NCI-H226 (cell line): ENCODE data around the gene WDR27.
"Not testable (repeated sequence)": the region's sequence is repeated elsewhere in the genome, so short reads cannot be mapped to it uniquely, and the experiment has no call there.

Experiments used
- DNase-seq: peaks from one replicate; pipeline ENCODE4 v3.0.0-alpha.2; 2015

Gene WDR27

GRCh38 chr6:169659820-169660610, 41.8 kb downstream of the WDR27 start:
- DNase-seq, result no peak

- DNase-seq, result no peak
Measured at GRCh38 chr6:169657284-169657610, 44.6 kb downstream of the WDR27 start.

- no peak for DNase-seq
Measured at GRCh38 chr6:169656546-169657283, 45.1 kb downstream of the WDR27 start.

GRCh38 chr6:169654598-169655391, 47.0 kb downstream of the WDR27 start:
- peak; percentile 30 for DNase-seq

- no peak for DNase-seq
Measured at GRCh38 chr6:169653691-169654090, 48.1 kb downstream of the WDR27 start.

GRCh38 chr6:169652896-169653295, 48.9 kb downstream of the WDR27 start:
- DNase-seq, result no peak

DNA sequence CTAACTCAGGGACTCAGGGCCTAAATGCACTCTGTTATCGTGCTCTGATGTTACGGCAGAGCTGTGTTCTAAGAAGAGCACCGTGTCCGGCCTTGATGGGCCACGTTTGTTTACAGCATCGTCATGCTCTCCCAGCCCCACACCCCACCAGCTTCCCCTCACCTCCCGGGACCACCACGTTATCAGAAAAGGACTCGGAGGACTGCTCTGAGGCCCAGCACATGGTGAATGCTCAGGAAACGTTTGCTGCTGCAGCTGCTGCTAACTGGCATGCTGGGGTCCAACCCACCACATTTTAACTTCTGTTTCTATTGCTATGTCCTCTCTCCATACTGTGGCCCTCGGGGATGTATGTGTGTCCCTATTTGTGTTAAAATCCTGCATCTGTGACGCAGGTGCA, 50.3 kb downstream of the WDR27 start:
- no peak for DNase-seq

GRCh38 chr6:169650959-169651292, 50.9 kb downstream of the WDR27 start:
- no peak for DNase-seq

- no peak for DNase-seq
Measured at GRCh38 chr6:169650241-169650958, 51.4 kb downstream of the WDR27 start.

DNA sequence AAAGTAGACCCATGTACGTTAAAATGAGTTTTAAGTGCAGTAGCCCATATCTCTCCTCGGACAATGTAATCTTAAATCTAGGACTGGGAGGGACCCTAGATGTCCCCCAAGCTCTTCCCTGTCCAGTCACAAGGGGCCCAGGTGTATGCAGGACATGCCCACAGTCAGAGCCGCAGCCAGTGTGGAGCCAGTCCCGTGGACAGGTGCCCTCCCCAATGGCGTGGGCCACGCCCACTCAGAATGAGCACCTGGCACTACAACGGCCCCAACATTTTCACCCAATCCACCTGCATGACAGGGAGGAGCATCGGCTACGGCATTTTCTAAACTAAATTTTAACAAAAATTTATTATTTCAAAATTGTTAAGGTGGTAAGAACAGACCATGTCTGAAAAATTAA, 53.2 kb downstream of the WDR27 start:
- DNase-seq, result no peak

GRCh38 chr6:169648092-169648491, 53.7 kb downstream of the WDR27 start:
- no peak for DNase-seq

- no peak for DNase-seq
Measured at GRCh38 chr6:169647637-169648036, 54.2 kb downstream of the WDR27 start.

DNA sequence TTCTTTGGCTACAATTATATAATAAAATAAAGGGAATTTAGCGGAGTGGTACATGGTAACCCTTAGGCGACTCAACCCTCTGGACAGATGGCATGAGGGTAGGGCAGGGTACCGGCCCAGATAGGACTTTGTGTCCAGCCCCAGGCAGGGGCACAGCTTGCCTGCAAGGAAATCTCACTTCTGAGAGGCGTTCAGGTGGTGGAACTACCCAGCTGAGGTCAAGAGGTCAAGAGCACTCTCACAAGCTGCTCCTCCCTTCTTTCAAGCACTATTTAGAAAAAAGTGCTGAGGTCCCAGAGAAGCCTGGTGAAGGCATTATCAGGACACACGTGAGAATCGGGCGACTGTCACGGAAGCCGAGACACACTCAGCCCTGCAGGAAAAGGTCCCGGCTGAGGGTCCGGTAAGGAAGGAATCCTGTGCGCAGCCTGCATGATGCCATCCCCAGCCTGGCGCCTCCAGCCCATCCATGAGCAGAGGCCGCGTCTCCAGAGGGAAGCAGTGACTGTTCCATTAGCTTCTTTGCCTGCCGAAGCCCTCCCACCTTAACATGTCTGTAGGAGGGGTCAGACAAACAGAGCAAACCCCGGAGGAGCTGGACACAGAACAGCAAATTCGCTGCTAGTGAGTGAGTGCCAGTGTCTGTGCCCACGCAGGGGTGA, 54.8 kb downstream of the WDR27 start:
- no peak for DNase-seq

DNA sequence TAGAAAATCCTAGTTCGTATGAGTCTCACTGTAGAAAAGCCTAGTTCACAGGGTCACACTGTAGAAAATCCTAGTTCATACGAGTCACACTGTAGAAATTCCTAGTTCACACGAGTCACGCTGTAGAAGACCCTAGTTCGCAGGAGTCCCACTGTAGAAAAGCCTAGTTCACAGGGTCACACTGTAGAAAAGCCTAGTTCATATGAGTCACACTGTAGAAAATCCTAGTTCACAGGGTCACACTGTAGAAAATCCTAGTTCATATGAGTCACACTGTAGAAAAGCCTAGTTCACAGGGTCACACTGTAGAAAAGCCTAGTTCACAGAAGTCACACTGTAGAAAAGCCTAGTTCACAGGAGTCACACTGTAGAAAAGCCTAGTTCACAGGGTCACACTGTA, 56.4 kb downstream of the WDR27 start:
- not testable (repeated sequence) for DNase-seq

- DNase-seq, result no peak
Measured at GRCh38 chr6:169643521-169643920, 58.3 kb downstream of the WDR27 start.

DNA sequence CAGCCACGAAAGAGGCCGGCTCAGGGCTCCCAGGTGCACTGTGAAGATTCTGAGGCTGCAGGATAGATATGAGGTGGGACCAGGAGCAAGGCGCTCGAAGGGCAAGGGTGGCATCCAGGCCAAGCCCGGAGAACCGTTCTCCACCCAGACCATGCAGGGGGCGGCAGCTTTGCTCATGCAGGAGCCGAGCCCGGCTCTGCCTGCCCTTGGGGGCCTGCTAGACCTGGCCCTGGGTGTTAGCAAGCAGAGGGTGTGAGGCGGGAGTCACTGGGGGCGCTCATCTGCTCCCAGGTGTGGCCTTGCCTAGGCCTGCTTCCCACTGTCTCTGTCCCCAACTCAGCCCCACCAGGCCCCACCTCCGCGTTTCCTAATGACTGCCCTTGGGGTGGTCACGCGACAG, 59.4 kb downstream of the WDR27 start:
- DNase-seq, result no peak

- no peak for DNase-seq
Measured at GRCh38 chr6:169641461-169642085, 60.3 kb downstream of the WDR27 start.

- no peak for DNase-seq
Measured at GRCh38 chr6:169640983-169641382, 60.8 kb downstream of the WDR27 start.

- no peak for DNase-seq
Measured at GRCh38 chr6:169640351-169640852, 61.4 kb downstream of the WDR27 start.

- DNase-seq, result no peak
Measured at GRCh38 chr6:169639653-169640278, 62.1 kb downstream of the WDR27 start.

GRCh38 chr6:169638915-169639314, 62.9 kb downstream of the WDR27 start:
- DNase-seq, result no peak
